ENCODE results near the gene DLK2.

Gene DLK2

GRCh38 chr6:43497129-43497396, 41.7 kb upstream of the DLK2 start:
- no peak overlapping the region for H3K4me3 ChIP-seq
- TF ChIP-seq CTCF (IDR thresholded peaks at IDR 0.05): no peak
- no peak for DNase-seq (ENCODE audit: low spot score)
- peak overlapping the region in 1 of 2 donors; percentile 26 for H3K27ac ChIP-seq

GRCh38 chr6:43496370-43497128, 41.2 kb upstream of the DLK2 start:
- peak overlapping the region; percentile 19 for H3K4me3 ChIP-seq
- DNase-seq (ENCODE audit: low spot score): no peak
- H3K27ac ChIP-seq: peak overlapping the region in 1 of 2 donors; percentile 26
- TF ChIP-seq CTCF (IDR thresholded peaks at IDR 0.05): peak; percentile 29

- H3K4me3 ChIP-seq: no peak overlapping the region
- H3K27ac ChIP-seq: no peak overlapping the region
- no peak for DNase-seq (ENCODE audit: low spot score)
- no peak for TF ChIP-seq CTCF (IDR thresholded peaks at IDR 0.05)
These were observed 40.1 kb upstream of the DLK2 start for GRCh38 chr6:43495409-43495941.

- no peak for DNase-seq (ENCODE audit: low spot score)
- H3K27ac ChIP-seq: no peak overlapping the region
- H3K4me3 ChIP-seq: no peak overlapping the region
- no peak for TF ChIP-seq CTCF (IDR thresholded peaks at IDR 0.05)
These were observed 39.4 kb upstream of the DLK2 start for GRCh38 chr6:43494766-43495165.

GRCh38 chr6:43494321-43494720, 39.0 kb upstream of the DLK2 start:
- Histone ChIP-seq H3K4me3 (no peak overlapping the region), H3K27ac (no peak overlapping the region)
- no peak for TF ChIP-seq CTCF (IDR thresholded peaks at IDR 0.05)
- no peak for DNase-seq (ENCODE audit: low spot score)

- Histone ChIP-seq H3K27ac (no peak overlapping the region), H3K4me3 (no peak overlapping the region)
- TF ChIP-seq CTCF (IDR thresholded peaks at IDR 0.05): no peak
- DNase-seq (ENCODE audit: low spot score): no peak
These were observed 38.5 kb upstream of the DLK2 start for GRCh38 chr6:43493833-43494232.

- H3K27ac ChIP-seq: no peak overlapping the region
- DNase-seq (ENCODE audit: low spot score): no peak
These were observed 37.9 kb upstream of the DLK2 start for GRCh38 chr6:43493230-43493629.

More at GRCh38 chr6:43493230-43493629, 37.9 kb upstream of the DLK2 start:
- no peak for TF ChIP-seq CTCF (IDR thresholded peaks at IDR 0.05)
- no peak overlapping the region for H3K4me3 ChIP-seq
